ENCODE data around the gene AIP. TPM values are rescaled to one million over a fixed set of nuclear protein-coding genes. Genes with fewer than 3 reads are reported as not detected.
"Not testable (repeated sequence)": the region's sequence is repeated elsewhere in the genome, so short reads cannot be mapped to it uniquely, and the experiment has no call there.

Gene AIP
- total RNA-seq, 4 donors from 2014 or later, result 39.9 to 75.9 (median 58.4) TPM

- no peaks in the 10 kb centered on the region for H3K27me3 ChIP-seq
- peak; percentile 73 to 78 for TF ChIP-seq POLR2A (IDR thresholded peaks at IDR 0.05)
- TF ChIP-seq, protein P1, sequence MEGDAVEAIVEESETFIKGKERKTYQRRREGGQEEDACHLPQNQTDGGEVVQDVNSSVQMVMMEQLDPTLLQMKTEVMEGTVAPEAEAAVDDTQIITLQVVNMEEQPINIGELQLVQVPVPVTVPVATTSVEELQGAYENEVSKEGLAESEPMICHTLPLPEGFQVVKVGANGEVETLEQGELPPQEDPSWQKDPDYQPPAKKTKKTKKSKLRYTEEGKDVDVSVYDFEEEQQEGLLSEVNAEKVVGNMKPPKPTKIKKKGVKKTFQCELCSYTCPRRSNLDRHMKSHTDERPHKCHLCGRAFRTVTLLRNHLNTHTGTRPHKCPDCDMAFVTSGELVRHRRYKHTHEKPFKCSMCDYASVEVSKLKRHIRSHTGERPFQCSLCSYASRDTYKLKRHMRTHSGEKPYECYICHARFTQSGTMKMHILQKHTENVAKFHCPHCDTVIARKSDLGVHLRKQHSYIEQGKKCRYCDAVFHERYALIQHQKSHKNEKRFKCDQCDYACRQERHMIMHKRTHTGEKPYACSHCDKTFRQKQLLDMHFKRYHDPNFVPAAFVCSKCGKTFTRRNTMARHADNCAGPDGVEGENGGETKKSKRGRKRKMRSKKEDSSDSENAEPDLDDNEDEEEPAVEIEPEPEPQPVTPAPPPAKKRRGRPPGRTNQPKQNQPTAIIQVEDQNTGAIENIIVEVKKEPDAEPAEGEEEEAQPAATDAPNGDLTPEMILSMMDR (IDR thresholded peaks at IDR 0.05), result peak; percentile 50 to 69 (median 60)
- peak; percentile 93 to 96 (median 95) for DNase-seq
- H3K9me3 ChIP-seq, result no peaks in the 10 kb centered on the region
- no peaks in the 10 kb centered on the region for H3K36me3 ChIP-seq
- peak within 1 kb of the TSS; percentile 64 to 98 (median 92) for H3K4me3 ChIP-seq
- peak within 1 kb of the TSS; percentile 82 to 95 (median 88) for H3K27ac ChIP-seq
- H3K4me1 ChIP-seq, result peaks cover 0 to 30% (median 11%) of the 10 kb centered on the region in 4 donors
Observed at GRCh38 chr11:67468759-67469507, 13.9 kb upstream of the AIP start, which contains the start of gene TMEM134. TMEM134 (minus strand) TSS chr11:67469251; CDS start chr11:67469192, 59 bp downstream.

DNA sequence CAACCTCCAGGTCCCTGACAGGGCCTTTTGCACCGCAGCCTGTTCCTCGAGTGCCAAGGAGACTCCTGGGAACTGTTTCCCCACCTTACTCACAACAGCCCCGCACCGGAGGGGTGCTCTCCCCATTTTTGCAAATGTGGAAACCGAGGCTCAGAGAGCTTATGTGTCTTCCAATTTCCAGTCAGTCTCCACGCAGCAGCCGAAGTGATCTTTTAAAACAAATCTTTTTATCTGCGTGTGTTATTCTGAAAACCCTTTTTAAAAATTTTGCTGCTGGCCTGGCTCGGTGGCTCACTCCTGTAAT lies 13.4 kb upstream of the AIP start:
- H3K4me1 ChIP-seq, result peaks cover 0 to 25% (median 6%) of the 10 kb centered on the region in 4 donors
- no peaks in the 10 kb centered on the region for H3K9me3 ChIP-seq
- H3K27me3 ChIP-seq, result no peaks in the 10 kb centered on the region
- DNase-seq, result no peak
- no peak for TF ChIP-seq POLR2A (IDR thresholded peaks at IDR 0.05)
- TF ChIP-seq, protein P1 (IDR thresholded peaks at IDR 0.05), result no peak
- no peaks in the 10 kb centered on the region for H3K36me3 ChIP-seq
- peak overlapping the region; percentile 64 to 98 (median 92) for H3K4me3 ChIP-seq
- peak overlapping the region; percentile 82 to 95 (median 88) for H3K27ac ChIP-seq

DNA sequence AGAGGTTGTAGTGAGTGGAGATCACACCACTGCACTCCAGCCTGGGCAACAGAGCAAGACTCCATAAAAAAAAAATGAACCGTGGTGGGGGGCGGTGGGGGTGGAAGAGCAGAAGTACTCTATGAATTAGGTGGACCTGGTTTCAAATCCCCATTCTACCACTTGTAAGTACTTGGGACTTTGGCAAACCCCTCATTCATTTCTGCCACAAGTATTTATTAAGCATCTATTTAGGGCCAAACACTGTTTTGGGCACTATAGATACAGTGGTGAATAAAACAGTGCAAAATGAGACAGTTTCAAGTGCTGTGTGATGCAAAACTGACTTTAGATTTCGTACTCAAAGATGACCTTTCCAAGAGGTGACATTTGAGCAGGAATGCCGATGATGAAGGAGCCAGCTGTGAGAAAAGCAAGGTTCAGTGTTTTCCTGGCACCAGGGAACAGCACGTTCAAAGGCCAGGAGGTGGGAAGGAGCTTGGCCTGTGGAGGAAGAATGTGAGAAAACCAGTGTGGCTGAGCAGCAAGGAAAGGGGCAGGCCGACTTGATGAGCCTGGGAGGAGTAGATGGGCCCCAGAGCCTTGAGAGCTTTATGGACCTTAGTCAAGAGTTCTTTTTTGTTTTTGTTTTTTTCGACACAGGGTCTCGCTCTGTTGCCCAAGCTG lies 12.4 kb upstream of the AIP start:
- Histone ChIP-seq H3K4me1 (peaks cover 0 to 23% (median 3%) of the 10 kb centered on the region in 4 donors), H3K9me3 (no peaks in the 10 kb centered on the region), H3K36me3 (no peaks in the 10 kb centered on the region), H3K27me3 (no peaks in the 10 kb centered on the region), H3K27ac (no peak overlapping the region), H3K4me3 (no peak overlapping the region)
- TF ChIP-seq, protein P1 (IDR thresholded peaks at IDR 0.05), result no peak
- DNase-seq, result no peak

DNA sequence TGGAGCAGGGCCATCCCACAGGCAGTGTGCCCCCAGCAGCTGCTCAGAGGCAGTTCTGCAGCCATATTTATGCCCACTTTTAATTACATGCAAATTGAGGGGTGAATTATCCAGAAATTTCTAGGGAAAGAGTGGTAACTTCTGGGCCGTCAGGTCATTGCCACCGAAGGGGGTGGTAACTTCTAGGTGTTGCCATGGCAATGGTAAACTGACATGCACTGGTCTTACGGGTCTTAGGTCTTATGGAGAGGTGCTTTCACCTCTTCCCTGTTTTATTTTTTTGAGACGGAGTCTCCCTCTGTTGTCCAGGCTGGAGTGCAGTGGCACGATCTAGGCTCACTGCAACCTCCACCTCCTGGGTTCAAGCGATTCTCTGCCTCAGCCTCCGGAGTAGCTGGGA lies 9.9 kb upstream of the AIP start:
- Histone ChIP-seq H3K9me3 (no peaks in the 10 kb centered on the region), H3K27me3 (no peaks in the 10 kb centered on the region), H3K36me3 (no peaks in the 10 kb centered on the region), H3K4me1 (peaks cover 0 to 12% (median 3%) of the 10 kb centered on the region in 4 donors), H3K4me3 (no peak overlapping the region), H3K27ac (no peak overlapping the region)
- DNase-seq, result no peak
- TF ChIP-seq POLR2A (IDR thresholded peaks at IDR 0.05), result no peak
- TF ChIP-seq, protein P1 (IDR thresholded peaks at IDR 0.05), result no peak

DNA sequence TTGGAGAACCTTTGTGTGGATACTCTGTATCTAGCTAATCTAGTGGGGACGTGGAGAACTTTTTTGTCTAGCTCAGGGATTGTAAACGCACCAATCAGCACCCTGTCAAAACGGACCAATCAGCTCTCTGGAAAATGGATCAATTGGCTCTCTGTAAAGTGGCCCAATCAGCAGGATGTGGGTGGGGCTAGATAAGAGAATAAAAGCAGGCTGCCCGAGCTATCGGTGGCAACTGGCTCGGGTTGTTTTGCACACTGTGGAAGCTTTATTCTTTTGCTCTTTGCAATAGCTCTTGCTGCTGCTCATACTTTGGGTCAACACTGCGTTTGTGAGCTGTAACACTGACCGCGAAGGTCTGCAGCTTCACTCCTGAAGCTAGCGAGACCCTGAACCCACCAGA lies 6.1 kb upstream of the AIP start:
- H3K27ac ChIP-seq, H3K4me1 ChIP-seq, DNase-seq, H3K36me3 ChIP-seq, H3K9me3 ChIP-seq, H3K27me3 ChIP-seq, H3K4me3 ChIP-seq: not testable (repeated sequence)

- H3K4me1 ChIP-seq, H3K27me3 ChIP-seq, H3K27ac ChIP-seq, H3K36me3 ChIP-seq, H3K9me3 ChIP-seq, DNase-seq, H3K4me3 ChIP-seq: not testable (repeated sequence)
Observed at GRCh38 chr11:67477344-67478050, 5.3 kb upstream of the AIP start.
